HG02943 (cell line): ENCODE results near the gene TMC7.

Experiments
- ATAC-seq: cut with Tn5 transposase; IDR thresholded peaks from one replicate; pipeline ENCODE4 v1.9.1; 2021; ENCODE audit warnings: mild to moderate bottlenecking, low read depth, moderate library complexity; ENCODE audit not compliant: unreplicated experiment

Gene TMC7

GRCh38 chr16:19021747-19022146, 38.0 kb downstream of the TMC7 start:
- no peak for ATAC-seq

- ATAC-seq: no peak
Measured at GRCh38 chr16:19027416-19027815, 43.7 kb downstream of the TMC7 start.

DNA sequence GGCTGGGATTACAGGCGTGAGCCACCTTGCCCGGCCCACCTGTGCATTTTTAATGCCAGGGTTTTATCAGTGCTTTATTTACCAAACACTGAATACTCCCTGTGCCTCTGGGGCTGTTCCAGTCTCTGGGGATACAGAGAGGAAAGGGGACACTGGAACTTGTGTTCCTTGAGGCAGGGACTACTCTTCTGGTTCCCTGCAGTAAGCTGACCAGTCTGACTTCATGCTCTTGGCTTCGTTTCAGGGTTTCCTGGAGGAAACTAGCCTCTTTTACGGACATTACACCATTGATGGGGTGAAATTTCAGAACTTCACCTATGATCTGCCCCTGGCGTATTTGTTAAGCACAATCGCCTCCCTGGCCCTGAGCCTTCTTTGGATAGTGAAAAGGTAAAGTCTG, 46.2 kb downstream of the TMC7 start:
- no peak for ATAC-seq

DNA sequence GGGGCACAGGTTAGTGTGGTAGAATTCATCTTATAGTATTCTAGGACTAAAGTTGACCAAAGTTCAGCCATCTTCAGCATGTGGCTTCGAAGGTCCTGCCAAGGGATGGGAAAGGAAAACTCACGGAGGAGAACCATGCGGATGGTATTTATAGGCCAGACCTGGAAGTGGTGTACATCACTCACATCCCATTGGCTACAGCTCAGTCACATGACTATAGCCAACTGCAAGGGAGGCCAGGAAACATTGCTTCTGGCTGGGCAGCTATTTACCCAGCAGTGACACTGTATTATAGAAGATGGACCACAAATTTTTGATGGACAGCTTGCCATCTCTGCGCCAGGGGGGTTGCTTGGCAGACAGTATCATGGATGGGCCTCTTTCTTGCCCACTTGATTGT, 48.0 kb downstream of the TMC7 start:
- ATAC-seq: no peak

- ATAC-seq: no peak
Measured at GRCh38 chr16:19033761-19034160, 50.0 kb downstream of the TMC7 start.

- no peak for ATAC-seq
Measured at GRCh38 chr16:19040400-19040799, 56.7 kb downstream of the TMC7 start.

DNA sequence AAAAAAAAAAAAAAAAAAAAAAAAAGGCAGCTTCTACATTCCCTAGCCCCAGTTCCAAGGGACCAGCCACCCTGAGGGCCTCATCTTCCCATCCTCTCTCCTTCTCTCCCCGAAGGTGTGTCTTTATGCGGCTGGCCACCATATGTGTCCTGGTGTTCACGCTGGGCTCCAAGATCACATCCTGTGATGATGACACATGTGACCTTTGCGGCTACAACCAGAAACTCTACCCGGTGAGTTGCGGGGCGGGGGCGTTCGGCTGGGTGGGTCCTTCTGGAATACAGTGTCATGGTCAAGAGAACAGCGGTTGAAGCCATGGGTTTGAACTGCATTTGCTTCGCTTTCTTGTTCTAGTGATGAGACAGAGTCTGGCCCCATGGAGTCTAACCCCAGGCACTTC, 61.0 kb downstream of the TMC7 start:
- ATAC-seq: no peak

GRCh38 chr16:19046062-19046461, 62.3 kb downstream of the TMC7 start:
- no peak for ATAC-seq

DNA sequence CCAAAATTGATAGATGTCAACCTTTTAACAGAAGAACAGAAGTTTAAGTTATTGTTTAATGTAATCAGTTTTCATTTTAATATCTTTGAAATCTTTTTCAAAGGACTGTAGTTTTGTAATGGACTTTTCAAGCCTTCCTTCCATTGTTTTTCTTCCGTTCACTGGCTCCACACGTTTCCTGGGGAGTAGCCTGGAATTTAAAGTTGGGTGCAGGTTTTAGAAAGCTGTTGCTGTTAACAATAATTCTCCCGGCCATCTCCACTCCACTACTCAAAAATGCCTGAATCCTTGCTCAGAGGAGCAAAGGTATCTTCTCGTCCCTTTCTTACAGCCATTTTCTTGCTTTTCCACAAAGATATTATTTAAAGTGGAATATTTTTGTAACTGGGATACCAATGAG, 79.0 kb downstream of the TMC7 start:
- no peak for ATAC-seq

DNA sequence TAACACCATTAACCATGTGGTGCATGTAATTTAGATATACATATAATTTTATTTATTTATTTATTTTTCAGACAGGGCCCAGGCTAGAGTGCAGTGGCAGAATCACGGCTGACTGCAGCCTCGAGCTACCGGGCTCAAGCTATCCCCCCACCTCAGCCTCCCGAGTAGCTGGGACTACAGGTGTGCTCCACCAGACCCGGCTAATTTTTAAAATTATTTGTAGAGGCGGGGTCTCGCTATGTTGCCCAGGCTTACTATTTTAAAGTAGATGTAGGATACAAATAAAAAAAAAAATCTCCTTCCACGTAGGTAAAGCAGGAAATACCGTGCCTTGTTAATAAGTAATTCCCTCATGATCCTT, 83.2 kb downstream of the TMC7 start:
- no peak for ATAC-seq

DNA sequence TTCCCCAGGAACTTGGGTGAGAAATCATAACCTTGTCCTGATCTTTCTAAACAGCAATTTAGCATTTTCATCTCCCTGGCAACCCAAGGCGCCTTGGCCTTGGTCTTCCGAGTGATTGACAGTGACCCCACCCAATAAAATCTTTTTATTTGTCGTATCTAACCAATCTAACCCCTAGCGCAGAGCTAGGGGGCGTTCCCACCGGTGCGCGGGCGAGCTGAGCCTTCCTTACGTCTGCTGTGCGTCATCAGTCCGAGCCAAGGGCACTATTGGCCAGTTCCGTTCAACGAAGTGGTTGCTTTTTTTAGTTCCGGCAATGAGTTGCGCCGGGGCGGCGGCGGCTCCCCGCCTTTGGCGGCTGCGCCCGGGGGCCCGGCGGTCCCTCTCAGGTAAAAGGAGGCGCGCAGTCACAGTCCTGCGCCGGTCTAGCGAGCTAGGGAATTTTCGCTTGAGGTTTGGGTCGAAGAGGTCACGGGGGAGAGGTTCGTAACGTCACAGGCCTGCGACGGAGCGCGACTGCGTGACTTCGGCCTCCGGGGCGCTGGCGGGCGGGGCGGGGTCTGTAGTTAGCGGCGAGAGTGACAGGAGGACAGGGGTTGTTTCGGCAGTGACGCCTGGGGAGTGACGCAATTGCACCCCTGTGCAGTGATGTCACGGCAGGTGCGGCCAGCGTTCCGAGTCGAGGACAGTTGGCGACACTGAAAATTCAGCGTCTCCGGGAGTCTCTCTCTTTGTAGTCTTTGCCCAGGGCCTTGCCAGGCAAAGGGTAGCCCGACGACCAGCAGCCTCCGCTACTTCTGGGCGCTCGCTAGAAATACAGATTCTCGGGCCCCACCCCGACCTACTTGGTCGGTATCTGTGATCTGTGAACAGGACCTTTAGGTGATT, 83.9 kb downstream of the TMC7 start, which contains the start of gene COQ7:
TSS of gene COQ7 (plus strand) at position 266 of the 888 bp plus-strand sequence. CDS start at position 317, 51 bp downstream.
- peak; percentile 87 for ATAC-seq

GRCh38 chr16:19068237-19068815, 84.6 kb downstream of the TMC7 start:
- ATAC-seq: no peak

- no peak for ATAC-seq
Measured at GRCh38 chr16:19071811-19072777, 88.4 kb downstream of the TMC7 start.

- ATAC-seq: no peak
Measured at GRCh38 chr16:19073344-19073743, 89.6 kb downstream of the TMC7 start.

- no peak for ATAC-seq
Measured at GRCh38 chr16:19073863-19074262, 90.1 kb downstream of the TMC7 start.

DNA sequence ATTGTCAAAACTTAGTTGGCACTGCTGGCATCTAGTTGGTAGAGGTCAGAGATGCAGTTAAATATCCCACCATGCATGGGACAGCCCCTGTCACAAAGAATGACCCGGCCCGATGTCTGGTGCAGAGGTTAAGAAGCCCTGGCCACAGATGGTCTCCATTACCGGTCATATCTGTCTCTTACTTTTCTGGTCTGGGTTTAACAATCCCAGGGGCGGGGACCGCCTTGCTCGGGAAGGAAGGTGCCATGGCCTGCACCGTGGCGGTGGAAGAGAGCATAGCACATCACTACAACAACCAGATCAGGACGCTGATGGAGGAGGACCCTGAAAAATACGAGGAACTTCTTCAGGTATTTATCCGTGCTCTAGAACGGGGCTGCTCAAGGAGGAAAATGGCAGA, 91.8 kb downstream of the TMC7 start:
- ATAC-seq: no peak

DNA sequence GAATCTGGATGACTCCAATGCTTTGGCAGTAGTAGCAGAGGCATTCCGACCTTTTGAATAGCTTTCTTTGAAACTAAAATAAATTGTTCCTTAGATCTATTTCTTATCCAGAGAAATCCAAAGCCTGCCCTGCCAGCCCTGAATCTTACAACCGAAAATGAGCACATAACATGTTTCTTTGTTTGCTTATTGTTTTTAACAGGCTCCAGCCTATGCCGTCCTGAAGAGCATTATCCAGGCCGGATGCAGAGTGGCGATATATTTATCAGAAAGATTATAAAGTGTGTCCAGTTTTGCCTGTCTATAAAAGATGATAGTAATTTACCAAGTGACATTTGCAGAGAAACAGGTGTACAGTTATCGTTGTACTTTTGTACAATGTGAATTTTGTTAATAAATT, 94.1 kb downstream of the TMC7 start:
- ATAC-seq: no peak

DNA sequence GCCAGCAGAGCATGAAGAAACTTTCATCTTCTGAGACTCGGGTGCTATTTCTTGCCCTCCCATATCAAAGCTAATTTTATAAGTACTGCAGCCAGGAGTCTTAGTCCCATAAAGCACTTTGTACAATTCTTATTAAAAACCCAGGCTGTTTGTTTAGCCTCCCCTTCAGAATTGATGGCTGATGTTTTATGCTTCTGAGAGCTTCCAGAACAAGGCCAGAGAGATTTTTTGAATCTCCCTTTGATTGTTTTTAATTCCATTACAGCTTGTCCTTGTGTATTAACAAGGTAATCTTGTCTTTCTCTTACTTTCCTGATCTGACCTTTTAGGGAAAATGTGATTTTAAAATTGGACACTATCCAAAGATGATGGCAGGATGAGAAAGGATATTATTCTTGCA, 99.9 kb downstream of the TMC7 start:
- no peak for ATAC-seq

GRCh38 chr16:19084139-19084538, 100.4 kb downstream of the TMC7 start:
- ATAC-seq: no peak

DNA sequence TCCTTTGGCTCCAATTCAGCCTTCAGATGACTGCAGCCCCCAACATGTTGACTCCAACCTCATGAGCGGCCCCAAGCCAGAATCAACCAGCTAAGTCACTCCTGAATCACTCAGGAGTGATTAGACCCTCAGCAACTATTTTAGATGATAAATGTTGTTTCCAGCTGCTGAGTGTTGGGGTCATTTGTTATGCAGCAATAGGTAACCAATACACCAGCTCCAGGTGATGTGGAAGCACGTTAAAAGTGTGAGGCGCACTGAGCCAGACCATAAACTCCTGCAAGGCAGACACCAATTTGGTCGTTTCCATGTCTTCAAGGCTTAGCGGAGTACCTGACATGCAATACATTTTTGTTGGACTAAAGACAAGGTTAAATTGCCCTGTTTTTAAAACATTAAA, 101.1 kb downstream of the TMC7 start:
- ATAC-seq: no peak

DNA sequence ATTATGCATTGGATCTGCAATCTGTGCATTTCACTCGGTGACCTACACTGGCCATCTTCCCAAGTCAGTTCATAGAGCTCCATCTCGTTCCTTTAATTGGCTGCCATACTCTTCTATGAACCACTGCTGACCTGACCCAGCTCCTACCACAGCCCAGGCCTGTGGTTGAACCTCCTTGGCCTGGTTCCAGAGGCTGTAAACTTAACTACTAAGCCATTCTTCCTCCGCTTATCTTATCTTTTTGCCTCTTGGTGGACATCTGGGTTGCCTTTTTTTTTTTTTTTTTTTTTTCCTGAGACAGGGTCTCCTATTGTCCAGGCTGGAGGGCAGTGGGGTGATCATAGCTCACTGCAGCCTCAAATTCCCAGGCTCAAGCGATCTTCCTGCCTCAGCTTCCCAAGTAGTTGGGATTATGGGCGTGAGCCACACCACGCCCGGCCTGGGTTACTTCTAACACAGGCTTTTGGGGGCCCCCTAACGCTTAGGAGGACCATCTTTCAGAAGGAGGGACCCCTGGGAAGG, 102.0 kb downstream of the TMC7 start:
- no peak for ATAC-seq
